GM18508 (cell line): ENCODE results near the gene USP37.
"Not testable (repeated sequence)": the region's sequence is repeated elsewhere in the genome, so short reads cannot be mapped to it uniquely, and the experiment has no call there.

Source experiments
- ATAC-seq: cut with Tn5 transposase; IDR thresholded peaks from one replicate; pipeline ENCODE4 v1.9.1; 2021; ENCODE audit warnings: moderate number of reproducible peaks; ENCODE audit not compliant: insufficient read depth, unreplicated experiment

Gene USP37

GRCh38 chr2:218554225-218554624 is 13.9 kb downstream of the USP37 start:
- not testable (repeated sequence) for ATAC-seq

- no peak for ATAC-seq
Measured at GRCh38 chr2:218547978-218548377, 20.2 kb downstream of the USP37 start.

- no peak for ATAC-seq
Measured at GRCh38 chr2:218547511-218547910, 20.6 kb downstream of the USP37 start.

- no peak for ATAC-seq
Measured at GRCh38 chr2:218546012-218546411, 22.1 kb downstream of the USP37 start.

- no peak for ATAC-seq
Measured at GRCh38 chr2:218540015-218540414, 28.1 kb downstream of the USP37 start.

GRCh38 chr2:218536804-218537494 is 31.2 kb downstream of the USP37 start:
- no peak for ATAC-seq

- no peak for ATAC-seq
Measured at GRCh38 chr2:218529990-218530389, 38.2 kb downstream of the USP37 start.

GRCh38 chr2:218528409-218528808 is 39.7 kb downstream of the USP37 start:
- not testable (repeated sequence) for ATAC-seq

GRCh38 chr2:218523651-218524050 is 44.5 kb downstream of the USP37 start:
- no peak for ATAC-seq

GRCh38 chr2:218518876-218519275 is 49.3 kb downstream of the USP37 start:
- ATAC-seq: no peak

- ATAC-seq: no peak
Measured at GRCh38 chr2:218517434-218518206, 50.5 kb downstream of the USP37 start.

GRCh38 chr2:218516614-218517013 is 51.5 kb downstream of the USP37 start:
- no peak for ATAC-seq

GRCh38 chr2:218513676-218514075 is 54.5 kb downstream of the USP37 start:
- no peak for ATAC-seq

- ATAC-seq: no peak
Measured at GRCh38 chr2:218508299-218508698, 59.9 kb downstream of the USP37 start.

GRCh38 chr2:218505754-218506371 is 62.3 kb downstream of the USP37 start:
- no peak for ATAC-seq

- ATAC-seq: no peak
Measured at GRCh38 chr2:218501665-218502064, 66.5 kb downstream of the USP37 start.

GRCh38 chr2:218500501-218501060 is 67.6 kb downstream of the USP37 start:
- no peak for ATAC-seq

GRCh38 chr2:218485986-218486667 is 82.0 kb downstream of the USP37 start:
- ATAC-seq: no peak

- no peak for ATAC-seq
Measured at GRCh38 chr2:218482651-218483050, 85.5 kb downstream of the USP37 start.

GRCh38 chr2:218479595-218479994 is 88.6 kb downstream of the USP37 start:
- ATAC-seq: no peak
